Activated CD8-positive, alpha-beta T cell treated with anti-CD3 and anti-CD28 coated beads for 36 hours (primary cell): ENCODE data around the gene ABLIM1. TPM values are rescaled to one million over a fixed set of nuclear protein-coding genes. Genes with fewer than 3 reads are reported as not detected.

Experiments
- ATAC-seq: fragments of 200-7000 bp; cut with Tn5 transposase; one replicate; pipeline ENCODE4 v1.10.0; 2021; ENCODE audit warnings: mild to moderate bottlenecking, moderate library complexity
- CTCF ChIA-PET: fragments of 350-600 bp; sonication (Branson Sonifier 250); formaldehyde crosslinking; loops from one replicate; lab custom pipeline; 2021; ENCODE audit warnings: antibody characterized with exemption; lab: Charles Lee
- POLR2A ChIA-PET: fragments of 350-600 bp; sonication (Branson Sonifier 250); formaldehyde crosslinking; loops from one replicate; lab custom pipeline; 2021; ENCODE audit warnings: antibody characterized with exemption; lab: Charles Lee
- DNase-seq: peaks from one replicate; pipeline ENCODE4 v3.0.0-alpha.2; 2020
- H3K27ac Mint-ChIP-seq: one replicate; pipeline ENCODE4 v1.8.0; 2021; ENCODE audit warnings: mild to moderate bottlenecking, mixed read lengths
- H3K27me3 Mint-ChIP-seq: one replicate; pipeline ENCODE4 v1.8.0; 2021; ENCODE audit warnings: mixed read lengths
- H3K36me3 Mint-ChIP-seq: one replicate; pipeline ENCODE4 v1.8.0; 2021; ENCODE audit warnings: low read depth, mixed read lengths
- H3K4me1 Mint-ChIP-seq: one replicate; pipeline ENCODE4 v1.8.0; 2021; ENCODE audit warnings: low read depth, mixed read lengths
- H3K4me3 Mint-ChIP-seq: one replicate; pipeline ENCODE4 v1.8.0; 2021; ENCODE audit warnings: mild to moderate bottlenecking, moderate library complexity, mixed read lengths
- H3K9me3 Mint-ChIP-seq: one replicate; pipeline ENCODE4 v1.8.0; 2021; ENCODE audit warnings: mixed read lengths
- CTCF ChIP-seq: fragments of 200-600 bp; IDR thresholded peaks from one replicate; pipeline ENCODE4 v1.8.0; 2022; ENCODE audit warnings: antibody characterized with exemption, mild to moderate bottlenecking
- intact Hi-C: fragments of 100-400 bp; cut with micrococcal nuclease; formaldehyde crosslinking; loops from one replicate; pipeline ENCODE4 v1.10.0; 2022
- total RNA-seq, 2 experiments: library from RNA; stranded (reverse); gene quantifications; one replicate each; pipeline ENCODE4 v1.2.3, GENCODE V29; 2021

Gene ABLIM1
- total RNA-seq, 2 experiments from 2014 or later = 148 to 155 TPM

DNA sequence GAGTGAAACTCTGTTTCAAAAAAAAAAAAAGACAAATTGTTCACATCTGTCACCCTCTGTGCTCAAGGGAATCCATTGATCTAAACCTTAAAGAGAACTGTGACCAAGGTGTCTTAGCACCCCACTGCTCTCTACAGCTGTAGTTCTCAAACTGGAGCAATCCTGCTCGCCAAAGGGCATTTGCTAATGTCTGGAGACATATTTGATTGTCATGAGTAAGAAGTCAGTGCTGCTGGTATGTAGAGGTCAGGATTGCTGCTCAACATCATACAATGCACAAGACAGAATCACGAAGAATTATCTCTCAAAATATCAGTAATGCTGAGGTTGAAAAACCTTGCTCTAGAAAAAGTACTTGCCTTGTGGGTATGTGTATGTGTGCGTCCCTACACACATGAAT lies 30.0 kb downstream of the ABLIM1 start:
- H3K27ac Mint-ChIP-seq = no peak overlapping the region
- intact Hi-C loops = no loop called here
- peaks cover 16% of the 10 kb centered on the region for H3K4me1 Mint-ChIP-seq
- no peak overlapping the region for H3K4me3 Mint-ChIP-seq
- peaks cover 29% of the 10 kb centered on the region for H3K27me3 Mint-ChIP-seq
- no peak for TF ChIP-seq CTCF
- no peaks in the 10 kb centered on the region for H3K36me3 Mint-ChIP-seq
- H3K9me3 Mint-ChIP-seq = peaks cover 6% of the 10 kb centered on the region
- no peak for DNase-seq
- ChIA-PET CTCF (interaction anchor here (0.7 kb wide), 1 partner anchor 19 kb away, joined by 3 read pairs; no protein-coding TSS in a partner anchor), POLR2A (no interaction called here)
- no peak for ATAC-seq

DNA sequence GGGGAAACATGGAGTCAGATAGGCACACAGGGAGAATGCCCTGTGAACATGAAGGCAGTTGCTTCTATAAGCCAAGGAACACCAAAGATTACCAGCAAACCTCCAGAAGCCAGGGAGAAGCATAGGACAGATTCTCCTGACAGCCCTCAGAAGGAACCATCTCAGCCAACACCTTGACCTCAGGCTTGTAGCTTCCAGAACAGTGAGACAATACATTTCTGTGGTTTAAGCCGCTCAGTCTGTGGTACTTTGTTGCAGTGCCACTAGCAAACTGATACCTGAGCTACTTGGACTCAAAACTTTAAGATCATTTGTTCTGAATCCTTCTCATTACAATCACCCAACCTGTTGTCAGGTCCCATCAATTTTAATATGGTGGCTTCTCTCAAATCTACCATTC lies 31.2 kb downstream of the ABLIM1 start:
- Mint-ChIP-seq H3K27me3 (peaks cover 18% of the 10 kb centered on the region), H3K27ac (no peak overlapping the region), H3K4me3 (no peak overlapping the region), H3K9me3 (peaks cover 6% of the 10 kb centered on the region), H3K4me1 (peaks cover 6% of the 10 kb centered on the region), H3K36me3 (no peaks in the 10 kb centered on the region)
- CTCF ChIA-PET = interaction anchor here (0.8 to 1.2 kb wide), 3 partner anchors 11 to 168 kb away, joined by 3 to 4 read pairs (median 3); no protein-coding TSS in a partner anchor
- POLR2A ChIA-PET = no interaction called here
- no peak for DNase-seq
- no peak for TF ChIP-seq CTCF
- intact Hi-C loops = no loop called here
- no peak for ATAC-seq

DNA sequence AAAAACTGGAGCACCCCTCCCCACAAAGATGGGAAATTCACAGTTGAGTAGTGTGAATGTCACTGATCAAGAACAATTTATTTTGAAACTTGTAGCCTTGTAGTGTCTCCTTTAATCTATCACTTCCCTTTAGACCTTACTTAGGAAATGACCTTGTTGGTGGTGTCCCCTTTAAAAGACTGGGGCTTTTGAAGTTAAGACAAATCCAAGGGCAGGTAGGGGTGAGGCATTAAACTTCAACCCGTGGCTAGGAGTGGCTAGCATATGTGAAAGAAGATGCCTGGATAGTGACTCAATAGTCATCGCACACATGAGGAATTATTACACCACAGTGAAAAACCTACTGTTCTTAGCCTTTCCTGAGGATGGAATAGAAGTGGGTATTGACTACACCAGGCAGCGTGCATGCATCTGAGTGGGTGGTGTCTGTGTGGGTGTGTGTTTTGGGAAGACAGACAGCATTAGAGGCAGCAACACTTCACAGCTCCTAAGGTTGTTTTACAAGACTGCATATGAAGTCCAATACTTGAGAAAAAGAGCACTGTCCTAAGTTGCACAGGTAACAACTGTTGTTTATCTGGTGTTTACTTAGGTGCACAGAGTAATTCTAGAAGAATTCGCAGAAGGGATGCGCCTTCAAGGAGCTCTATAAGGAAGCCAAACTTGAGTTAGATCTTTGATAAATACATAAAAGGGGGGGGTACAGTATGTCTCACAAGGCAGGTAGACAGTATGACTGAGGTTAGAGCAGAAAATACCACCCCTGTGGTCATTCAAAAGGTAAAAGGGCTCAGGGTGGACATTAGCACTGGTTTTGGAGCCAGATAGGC lies 32.9 kb downstream of the ABLIM1 start:
- Mint-ChIP-seq H3K27ac (no peak overlapping the region), H3K27me3 (peaks cover 4% of the 10 kb centered on the region), H3K9me3 (peaks cover 6% of the 10 kb centered on the region), H3K4me3 (no peak overlapping the region), H3K4me1 (no peaks in the 10 kb centered on the region), H3K36me3 (no peaks in the 10 kb centered on the region)
- CTCF ChIA-PET = interaction anchor here (0.9 to 1.3 kb wide), 2 partner anchors 9 to 11 kb away, joined by 3 read pairs; no protein-coding TSS in a partner anchor
- ATAC-seq = no peak
- no peak for DNase-seq
- intact Hi-C loops = no loop called here
- POLR2A ChIA-PET = no interaction called here
- TF ChIP-seq CTCF = no peak

DNA sequence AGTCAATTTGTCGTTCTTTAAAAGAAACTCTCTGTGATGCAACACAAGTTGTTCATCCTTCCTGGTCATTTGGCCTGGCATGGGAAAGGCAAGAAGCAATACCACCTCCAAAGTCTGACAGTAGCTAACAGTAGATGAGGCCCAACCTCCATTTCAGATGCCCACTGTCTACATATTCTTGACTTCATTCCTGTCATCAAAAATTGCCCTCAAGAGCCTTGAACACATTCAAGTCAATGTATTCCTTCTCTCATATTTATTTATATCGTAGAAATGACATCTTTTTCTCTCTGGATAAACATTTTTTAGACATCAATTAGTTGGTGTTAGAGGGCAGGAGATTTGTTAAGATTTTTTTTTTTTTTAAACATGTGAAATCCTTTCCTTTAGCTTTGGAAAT lies 33.7 kb downstream of the ABLIM1 start:
- Mint-ChIP-seq H3K27ac (no peak overlapping the region), H3K27me3 (no peaks in the 10 kb centered on the region), H3K4me1 (no peaks in the 10 kb centered on the region), H3K4me3 (no peak overlapping the region), H3K9me3 (peaks cover 6% of the 10 kb centered on the region), H3K36me3 (no peaks in the 10 kb centered on the region)
- intact Hi-C loops = no loop called here
- ATAC-seq = no peak
- DNase-seq = no peak
- no peak for TF ChIP-seq CTCF
- ChIA-PET POLR2A (no interaction called here), CTCF (interaction anchor here (0.9 kb wide), 1 partner anchor 8 kb away, joined by 4 read pairs; no protein-coding TSS in a partner anchor)

GRCh38 chr10:114623661-114624294 lies 34.3 kb downstream of the ABLIM1 start:
- intact Hi-C loops = no loop called here
- H3K27ac Mint-ChIP-seq = no peak overlapping the region
- TF ChIP-seq CTCF = no peak
- H3K4me1 Mint-ChIP-seq = no peaks in the 10 kb centered on the region
- no peak overlapping the region for H3K4me3 Mint-ChIP-seq
- DNase-seq (no peak), ATAC-seq (no peak)
- no peaks in the 10 kb centered on the region for H3K36me3 Mint-ChIP-seq
- POLR2A ChIA-PET = no interaction called here
- peaks cover 6% of the 10 kb centered on the region for H3K9me3 Mint-ChIP-seq
- CTCF ChIA-PET = interaction anchor here (0.9 kb wide), 1 partner anchor 8 kb away, joined by 4 read pairs; no protein-coding TSS in a partner anchor
- no peaks in the 10 kb centered on the region for H3K27me3 Mint-ChIP-seq
